DND-41 (cell line): ENCODE measurements around the gene PSRC1.

ENCODE experiments used
- CTCF ChIP-seq: IDR thresholded peaks from 2 replicates; pipeline ENCODE4 v1.5.1; 2012; ENCODE audit warnings: borderline replicate concordance, low read length, moderate library complexity, mild to moderate bottlenecking; ENCODE audit not compliant: poor library complexity, severe bottlenecking; ENCODE audit errors: extremely low read depth
- EZH2 ChIP-seq: IDR thresholded peaks from 3 replicates; pipeline ENCODE4 v1.6.1; 2012; ENCODE audit warnings: borderline replicate concordance, low read depth, mild to moderate bottlenecking, moderate library complexity, low read length, inconsistent platforms; ENCODE audit not compliant: severe bottlenecking

- no peak for TF ChIP-seq CTCF
- no peak for TF ChIP-seq EZH2
Observed at GRCh38 chr1:109270623-109271317, 12.2 kb downstream of the PSRC1 start.
